HG02678 (cell line): ENCODE data around the gene DKC1.

Experiments
- ATAC-seq: cut with Tn5 transposase; IDR thresholded peaks from one replicate; pipeline ENCODE4 v1.9.1; 2021; ENCODE audit warnings: mild to moderate bottlenecking, moderate library complexity; ENCODE audit not compliant: unreplicated experiment

DKC1 gene

DNA sequence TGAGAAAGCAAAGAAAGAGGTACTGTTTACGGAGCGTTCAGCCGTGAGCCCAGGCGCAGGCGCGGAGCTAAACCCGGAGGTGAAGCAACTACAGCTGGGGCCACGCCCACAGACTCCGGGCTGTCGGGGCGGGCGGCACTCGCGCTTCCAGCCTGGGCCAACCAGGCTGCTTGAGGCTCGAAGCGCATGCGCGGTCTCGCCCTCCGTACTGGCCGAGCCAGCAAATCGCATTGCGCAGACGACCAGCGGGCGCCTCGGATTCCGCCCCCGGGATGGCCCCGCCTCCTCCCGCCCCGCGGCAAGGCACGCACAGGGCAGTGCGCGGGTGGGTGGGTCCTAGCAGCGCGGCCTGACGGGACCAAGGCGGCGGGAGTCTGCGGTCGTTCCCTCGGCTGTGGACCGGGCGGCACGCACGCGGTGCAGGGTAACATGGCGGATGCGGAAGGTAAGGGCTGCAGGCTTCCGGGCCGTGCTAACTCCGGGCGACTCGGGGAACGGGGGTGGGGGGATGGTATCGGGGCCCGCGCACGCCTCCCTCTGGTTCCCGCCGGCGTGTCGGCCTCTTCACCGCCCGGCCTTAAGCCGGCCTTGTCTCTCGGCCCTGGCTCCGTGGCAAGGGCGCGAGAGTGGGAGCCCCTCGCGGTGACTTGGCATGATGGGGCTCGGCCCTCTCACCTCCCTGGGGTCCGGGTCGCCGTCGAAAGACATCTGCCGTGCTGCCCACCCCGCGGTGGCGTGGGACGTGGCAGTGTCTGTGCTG is at the start of gene DKC1:
Gene DKC1 (plus strand): TSS at position 328 of the 760 bp plus-strand sequence. CDS start 102 bp downstream, at position 430.
- peak; percentile 86 for ATAC-seq

DNA sequence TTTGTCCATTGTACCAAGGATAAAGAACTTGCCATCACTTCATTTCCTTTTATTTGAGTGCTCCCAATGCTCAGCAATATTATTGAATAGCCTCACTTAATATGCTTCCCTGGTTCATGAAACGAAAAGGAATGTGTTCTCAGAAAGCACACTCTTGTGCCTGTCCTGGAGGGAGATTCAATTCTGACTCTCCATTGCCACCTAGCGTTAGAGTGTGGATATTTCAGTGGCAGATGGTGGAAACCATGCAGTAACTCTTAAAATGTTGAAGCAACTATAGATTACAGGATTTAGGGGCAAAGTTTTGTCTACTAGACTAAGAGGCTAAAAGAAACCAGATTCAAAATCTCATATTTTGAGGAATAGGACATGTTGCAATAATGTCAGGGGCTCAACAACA is 47.7 kb upstream of the DKC1 start:
- no peak for ATAC-seq

DNA sequence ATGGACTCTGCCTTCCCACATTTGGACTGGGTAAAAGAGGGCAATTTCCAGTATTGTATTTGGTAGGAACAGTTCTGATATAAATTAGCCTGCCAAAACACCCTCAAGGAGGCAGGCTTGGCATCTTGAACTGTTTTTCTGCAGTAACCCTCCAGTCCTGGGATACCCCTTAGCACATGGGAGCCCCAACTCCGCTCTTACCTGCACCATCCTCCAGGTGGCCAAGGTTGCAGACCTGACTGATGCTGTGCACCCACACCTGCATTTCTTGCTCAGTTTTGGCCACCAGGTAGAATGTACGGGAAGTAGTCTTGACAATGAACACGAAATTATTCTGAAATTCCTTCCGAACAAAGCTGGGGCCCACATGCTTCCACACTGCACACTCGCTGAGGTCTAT is 46.8 kb upstream of the DKC1 start:
- ATAC-seq, result no peak

DNA sequence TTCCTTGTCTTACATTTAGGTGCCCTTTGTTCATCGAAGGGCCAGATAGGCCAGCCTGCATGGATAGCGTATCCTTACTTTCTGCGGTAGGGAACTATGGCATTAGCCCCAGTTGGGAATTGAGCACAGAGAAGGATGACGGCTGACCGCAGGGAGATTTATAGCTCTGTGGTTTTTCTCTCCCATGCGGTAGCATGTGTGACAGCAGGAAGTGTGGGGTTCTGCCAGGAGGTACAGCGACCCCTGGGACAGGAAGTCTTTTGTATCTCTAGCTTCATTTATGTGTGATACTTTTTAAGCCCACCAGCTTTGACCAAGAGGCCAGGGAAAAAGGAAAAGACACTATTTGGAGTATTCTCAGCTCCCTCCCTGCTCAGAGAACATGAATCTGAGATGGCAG is 44.8 kb upstream of the DKC1 start:
- ATAC-seq, result no peak

DNA sequence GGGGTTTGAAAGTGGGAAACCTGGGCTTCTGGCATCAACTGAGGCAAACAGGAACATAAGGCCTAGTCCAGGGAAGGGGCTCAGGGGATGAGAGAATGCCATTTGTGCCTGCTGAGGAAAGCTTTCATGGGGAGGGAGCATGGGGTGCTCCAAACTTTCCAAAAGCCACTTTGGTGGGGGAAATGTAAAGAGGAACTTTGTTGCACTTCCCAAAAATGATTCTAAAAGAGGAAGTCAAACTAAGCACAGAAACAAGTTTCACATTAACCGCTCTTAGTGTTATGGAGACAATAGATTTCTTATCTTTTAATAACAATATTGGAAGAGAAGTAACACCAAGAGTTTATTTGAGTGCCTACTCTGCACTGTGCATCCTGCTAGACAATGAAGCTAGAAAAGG is 44.0 kb upstream of the DKC1 start:
- ATAC-seq, result no peak

DNA sequence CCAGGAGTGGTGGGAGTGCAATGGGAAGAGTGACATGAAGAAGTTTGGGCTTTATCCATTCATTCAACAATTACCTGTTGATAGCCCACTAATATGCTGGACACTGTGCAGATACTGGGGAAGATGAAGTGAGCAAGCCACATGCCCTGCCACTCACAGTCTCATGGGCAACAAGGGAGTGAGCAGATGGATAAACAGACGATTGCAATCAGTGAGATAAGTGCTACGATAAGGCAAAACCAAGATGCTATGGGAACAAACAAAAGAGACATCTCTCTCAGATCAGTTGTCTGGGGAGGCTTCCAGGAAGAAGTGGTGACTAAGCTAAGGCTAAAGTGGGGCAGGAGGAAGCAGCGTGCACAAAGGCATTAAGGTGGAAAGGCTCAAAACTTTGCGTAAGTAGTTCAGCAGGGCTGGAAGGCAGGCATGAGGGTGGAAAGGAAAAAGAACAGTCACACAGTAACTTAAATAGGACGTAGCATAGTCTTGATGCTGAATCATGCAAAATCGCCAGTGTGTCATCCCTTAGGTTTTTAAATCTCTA is 43.5 kb upstream of the DKC1 start:
- no peak for ATAC-seq

DNA sequence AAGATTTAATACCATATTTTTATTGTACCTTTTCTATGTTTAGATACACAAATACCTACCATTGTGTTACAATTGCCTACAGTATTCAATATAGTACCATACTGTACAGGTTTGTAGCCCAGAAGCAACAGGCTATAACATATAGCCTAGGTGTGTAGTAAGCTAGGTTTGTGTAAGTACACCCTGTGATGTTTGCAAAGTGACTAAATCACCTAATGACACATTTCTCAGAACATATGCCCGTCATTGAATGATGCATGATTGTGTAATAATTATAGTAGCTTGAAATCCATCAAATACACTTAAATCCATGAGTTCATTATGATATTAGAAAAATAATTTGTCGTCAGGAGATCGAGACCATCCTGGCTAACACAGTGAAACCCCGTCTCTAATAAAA is 42.6 kb upstream of the DKC1 start:
- ATAC-seq, result no peak

DNA sequence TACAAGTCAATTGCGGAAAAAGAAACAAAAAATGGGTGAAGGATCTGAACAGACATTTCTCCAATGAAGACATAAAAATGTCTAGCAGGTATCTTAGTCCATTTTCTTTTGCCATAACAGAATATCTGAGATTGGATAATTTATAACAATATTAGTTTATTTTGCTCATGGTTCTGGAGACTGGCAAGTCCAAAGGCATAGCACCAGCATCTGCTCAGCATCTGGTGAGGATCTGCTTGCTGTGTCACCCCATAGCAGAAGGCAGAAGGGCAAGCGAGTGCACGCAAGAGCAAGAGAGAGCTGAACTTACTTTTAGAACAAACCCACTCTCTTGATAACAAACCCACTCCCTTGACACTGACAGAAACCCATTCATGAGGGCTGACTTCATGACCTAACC is 41.5 kb upstream of the DKC1 start:
- no peak for ATAC-seq

DNA sequence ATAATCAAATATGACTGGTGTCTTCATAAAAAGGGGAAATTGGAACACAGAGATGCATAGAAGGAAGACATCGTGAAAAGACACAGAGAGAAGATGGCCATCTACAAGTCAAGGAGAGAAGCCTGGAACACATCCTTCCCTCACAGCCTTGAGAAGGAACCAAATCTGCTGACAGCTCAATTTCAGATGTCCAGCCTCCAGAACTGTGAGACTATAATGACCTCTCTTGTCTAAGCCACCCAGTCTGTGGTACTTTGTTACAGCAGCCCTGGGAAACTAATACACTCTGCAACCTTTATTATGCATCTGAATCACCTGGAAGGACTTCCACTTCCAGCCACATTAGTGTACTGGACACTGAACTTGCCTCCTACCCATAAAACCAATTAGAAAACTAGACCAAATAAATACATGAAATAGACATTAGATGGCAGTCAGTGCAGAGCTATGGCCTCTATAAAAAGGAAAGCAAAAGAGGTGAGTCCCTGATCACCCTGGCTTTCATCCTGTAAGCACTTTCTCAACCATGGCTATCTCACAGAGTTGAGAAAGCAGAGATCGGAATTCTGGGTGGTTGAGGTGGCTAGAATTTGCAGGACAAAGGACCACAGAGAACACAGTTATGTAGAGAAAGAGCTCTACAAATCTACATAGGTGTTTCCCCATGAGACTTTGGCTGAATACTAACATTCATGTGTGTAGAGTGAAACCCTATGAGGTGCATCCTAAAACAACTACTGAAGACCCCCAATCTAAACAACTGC is 37.5 kb upstream of the DKC1 start:
- ATAC-seq, result no peak

DNA sequence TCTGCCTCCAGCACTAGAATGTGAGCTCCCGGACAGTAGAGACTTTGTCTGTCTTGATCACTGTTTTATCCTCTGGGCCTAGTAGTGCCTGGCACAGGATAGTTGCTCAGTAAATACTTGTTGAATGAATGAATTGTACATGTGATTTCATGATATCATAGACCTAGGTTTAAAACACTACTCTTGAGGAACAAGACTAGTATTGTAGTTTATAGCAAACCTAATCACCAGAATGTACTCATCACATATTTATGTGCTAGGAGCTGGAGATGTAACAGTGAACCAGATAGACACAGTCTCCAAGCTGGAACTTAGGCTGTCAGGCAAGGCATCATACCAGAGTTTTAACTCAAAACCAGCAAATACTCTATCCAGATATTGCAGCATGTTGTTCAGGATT is 35.2 kb upstream of the DKC1 start:
- no peak for ATAC-seq

DNA sequence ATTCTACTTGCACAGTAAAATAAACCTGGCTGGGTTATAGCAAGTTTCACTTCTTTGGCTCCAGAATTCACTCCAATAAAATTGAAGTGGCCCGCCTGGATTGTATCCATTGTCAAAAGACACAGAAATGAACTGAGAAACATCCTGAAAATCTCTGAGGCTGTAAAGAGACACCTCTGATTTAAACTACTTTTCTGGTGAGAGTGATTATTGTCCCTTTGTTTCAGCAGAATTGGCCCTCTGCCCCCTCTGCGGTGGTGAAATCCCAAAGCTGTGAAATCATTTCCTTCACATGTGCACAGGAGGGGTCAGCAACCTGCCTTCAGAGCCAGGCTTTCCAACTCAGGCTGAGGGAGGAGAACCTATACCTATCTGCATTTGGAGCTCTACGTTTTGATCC is 34.8 kb upstream of the DKC1 start:
- no peak for ATAC-seq

DNA sequence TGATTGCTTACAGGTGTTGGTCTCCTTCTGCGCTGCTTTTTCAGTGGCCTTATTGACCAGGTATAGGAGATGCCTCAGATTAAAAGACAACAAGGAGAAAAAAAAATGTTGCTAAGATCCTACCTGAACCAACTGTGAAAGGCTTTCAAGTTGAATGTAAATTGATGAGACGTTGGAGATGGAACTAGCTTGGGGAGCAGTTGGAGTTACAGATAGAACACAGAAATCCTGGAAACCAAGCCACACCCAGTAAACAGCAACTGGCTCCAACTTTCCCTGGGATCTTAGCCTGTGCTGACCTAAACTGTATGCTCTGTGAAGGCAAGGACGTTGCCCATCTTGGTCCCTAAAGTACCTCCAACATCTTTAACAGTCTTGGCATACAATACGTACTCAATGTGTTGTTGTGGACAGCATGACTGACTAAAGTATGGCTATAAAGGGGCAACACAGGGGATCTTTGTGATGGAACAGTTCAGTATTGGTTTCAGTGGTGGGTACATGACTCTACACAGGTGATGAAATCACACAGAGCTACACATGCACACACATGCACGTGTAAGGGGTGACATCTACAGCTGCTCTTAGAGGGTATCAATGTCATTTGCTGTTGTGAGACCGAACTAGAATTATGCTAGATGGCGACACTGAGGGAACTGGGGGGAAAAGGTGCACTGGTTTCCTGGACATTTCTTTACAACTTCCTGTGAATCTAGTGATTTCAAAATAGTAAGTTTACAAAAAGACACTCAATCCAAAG is 34.1 kb upstream of the DKC1 start:
- no peak for ATAC-seq

DNA sequence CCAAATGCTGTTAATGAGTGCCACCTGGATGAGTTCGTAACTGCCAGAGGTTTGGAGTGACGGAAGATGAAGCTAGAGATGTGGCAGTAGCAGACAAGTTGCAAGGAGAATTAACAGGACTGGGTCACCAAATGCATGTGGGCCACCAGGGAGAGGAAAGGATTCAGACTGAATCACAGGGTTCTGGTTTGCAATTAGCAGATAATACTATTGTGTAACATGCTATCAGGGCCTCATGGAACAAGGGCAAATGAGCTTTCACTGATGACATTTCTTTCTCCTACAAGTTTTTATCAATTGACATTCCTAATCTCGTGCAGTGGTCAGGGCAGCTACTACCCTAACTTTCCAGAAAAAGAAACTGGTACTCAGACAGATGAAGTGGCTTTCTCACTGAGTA is 33.2 kb upstream of the DKC1 start:
- ATAC-seq, result no peak

DNA sequence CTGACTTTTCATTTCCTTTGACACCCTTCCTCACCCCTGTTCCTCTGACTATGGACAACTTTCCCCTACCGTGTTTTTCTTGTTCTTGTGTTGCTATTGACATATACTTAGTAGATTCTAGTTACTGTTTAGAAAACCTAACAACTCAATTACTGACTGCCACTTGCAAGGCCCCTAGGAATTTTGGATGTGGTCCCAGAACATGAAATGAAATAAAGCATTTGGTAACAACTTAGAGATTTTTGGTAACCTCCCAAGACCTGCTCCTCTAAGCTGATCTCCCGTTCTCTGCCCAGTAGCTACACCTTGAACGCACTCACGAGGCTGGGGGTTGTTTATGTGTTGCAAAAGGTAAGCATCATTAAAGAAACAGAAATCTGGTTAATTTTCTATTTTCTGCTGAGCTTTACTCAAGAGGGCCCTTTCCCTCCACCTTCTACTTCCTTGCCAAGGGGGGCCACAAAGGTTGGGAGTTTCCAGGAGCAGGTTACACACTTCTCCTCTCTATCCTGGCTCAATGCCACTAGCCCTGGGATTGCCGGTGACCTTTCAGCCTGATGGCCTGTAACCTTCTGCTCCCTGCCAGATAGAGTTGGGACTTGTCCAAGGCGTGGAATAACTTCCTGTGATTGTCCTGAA is 32.3 kb upstream of the DKC1 start:
- no peak for ATAC-seq

DNA sequence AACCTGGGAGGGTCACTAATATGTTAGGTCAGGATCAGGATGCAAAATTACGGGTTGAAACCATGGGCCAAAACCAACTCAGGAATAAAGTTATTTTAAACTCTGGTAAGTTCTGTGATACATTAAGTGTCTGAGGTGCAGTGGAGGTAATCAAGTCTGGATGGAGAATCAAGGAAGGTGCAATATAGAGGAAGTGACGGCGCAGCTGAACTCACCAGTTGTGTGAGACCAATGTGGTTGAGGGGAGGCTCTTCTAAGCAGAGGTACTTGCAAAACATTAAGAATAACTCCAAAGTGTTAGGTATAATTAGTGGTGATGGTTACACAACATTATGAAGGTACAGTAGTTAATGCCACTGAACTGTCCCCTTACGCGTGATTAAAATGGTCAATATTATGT is 31.5 kb upstream of the DKC1 start:
- no peak for ATAC-seq

DNA sequence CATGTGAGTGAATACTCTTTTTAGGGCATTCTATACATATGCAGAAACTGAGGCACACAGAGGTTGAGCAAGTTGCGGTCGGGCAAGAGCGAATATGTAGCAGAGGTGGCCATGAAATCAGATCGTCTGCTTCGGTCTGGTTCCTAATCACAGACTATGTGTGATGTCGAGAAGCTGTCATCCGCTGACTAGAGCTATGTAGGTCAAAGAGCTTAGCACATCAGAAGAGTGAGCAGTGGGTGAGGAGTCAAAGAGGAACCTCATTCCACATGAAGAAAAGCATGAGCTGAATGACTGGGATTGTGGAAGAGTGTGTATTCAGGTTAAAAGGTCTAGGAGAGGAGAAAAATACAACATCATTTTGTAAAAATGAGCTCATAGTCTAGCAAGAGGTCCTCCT is 30.8 kb upstream of the DKC1 start:
- no peak for ATAC-seq

DNA sequence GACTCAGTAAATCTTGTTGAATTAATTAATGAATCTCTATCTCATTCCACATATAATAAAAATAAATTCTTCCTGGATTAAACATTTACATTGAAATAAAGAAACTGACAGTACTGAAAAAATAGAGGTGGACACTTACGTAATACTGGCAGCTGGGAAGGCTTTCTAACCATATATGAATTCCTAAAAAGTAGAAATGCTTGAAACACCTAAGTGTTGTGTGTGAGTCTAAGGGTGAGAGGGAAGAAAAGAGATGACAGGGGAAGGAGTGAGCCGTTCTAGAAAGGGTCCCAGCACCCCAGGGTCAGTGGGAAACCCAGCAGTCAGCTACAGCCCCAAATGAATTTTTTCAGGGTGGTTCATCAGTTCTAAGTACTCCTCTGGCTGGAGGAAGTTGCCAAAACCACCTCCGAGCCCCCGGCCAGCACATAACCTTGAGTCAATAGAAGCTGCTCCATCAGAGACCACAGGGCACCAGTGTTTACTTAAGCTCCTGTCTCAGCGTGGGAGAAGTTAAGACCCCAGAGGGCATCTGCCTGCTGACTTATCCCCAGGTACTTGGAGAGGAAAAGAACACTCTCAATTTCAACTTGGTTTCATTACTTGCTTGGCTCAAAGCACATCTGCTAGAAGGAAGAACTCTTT is 30.1 kb upstream of the DKC1 start:
- ATAC-seq, result no peak

DNA sequence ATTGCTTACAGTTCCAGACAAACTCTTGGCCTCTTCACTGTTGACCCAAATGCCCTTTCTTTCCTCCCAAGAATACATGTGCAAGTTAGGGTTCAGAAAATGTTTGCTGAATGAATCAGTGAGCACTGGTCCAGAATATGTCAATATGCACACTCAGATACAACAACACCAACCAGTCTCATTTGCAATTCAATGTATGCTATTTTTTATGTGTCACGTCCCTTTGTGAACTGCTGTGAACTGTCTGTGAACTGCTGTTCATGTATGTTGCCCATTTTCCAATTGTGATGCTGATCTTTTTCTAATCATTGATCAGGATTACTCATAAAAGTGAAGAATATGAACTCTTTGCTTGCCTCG is 29.6 kb upstream of the DKC1 start:
- ATAC-seq, result no peak

DNA sequence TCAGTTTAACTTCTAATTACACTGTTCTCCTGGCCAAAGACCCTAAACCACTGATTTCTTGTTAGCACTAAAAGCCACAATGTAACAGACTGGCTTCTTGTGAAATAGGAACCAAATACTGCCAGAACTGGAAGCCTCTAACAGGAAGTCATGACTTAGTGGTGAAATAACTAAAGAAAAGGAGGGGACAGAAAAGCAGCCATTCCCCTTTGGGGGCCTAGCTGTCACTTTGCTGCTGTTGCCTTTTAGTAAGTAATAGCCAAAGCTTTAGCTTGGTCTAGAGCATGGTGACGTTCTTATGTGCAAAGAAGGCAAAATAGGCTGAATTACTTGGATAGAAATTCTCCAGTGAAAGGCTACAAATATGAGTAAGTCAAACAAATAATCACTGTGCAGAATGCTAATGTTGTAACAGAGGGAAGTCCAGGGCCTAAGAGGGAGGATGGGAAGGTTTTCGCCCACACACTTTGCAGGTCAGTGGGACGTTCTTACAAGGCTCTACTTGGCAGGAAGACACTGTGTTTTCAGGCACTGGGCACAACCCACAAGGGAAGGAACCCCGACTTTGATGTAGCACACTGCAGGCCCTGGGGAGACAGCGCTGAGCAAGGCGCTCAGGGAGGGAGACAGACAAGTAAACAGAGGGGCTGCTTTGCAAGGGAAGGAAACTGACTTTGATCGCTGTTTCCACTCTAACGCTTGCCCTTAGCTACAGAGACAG is 28.4 kb upstream of the DKC1 start:
- no peak for ATAC-seq
